SU-DHL-6 (cell line): ENCODE measurements around the gene PGLYRP2.

Experiments used
- H2AFZ ChIP-seq: fragments of 200-600 bp; sonication (generic); 2 replicates; pipeline ENCODE4 v1.6.1; 2014; ENCODE audit warnings: low read depth, mild to moderate bottlenecking, moderate library complexity, mixed read lengths, antibody characterized with exemption, low read length; ENCODE audit not compliant: severe bottlenecking
- H3F3A ChIP-seq: fragments of 200-600 bp; shearing (Covaris generic); 2 replicates; pipeline ENCODE4 v1.6.0; 2016; ENCODE audit warnings: antibody characterized with exemption, mild to moderate bottlenecking; ENCODE audit not compliant: insufficient read depth
- H3K27ac ChIP-seq: fragments of 200-600 bp; sonication (generic); 2 replicates; pipeline ENCODE4 v1.5.1; 2016; ENCODE audit warnings: low read depth, mild to moderate bottlenecking, low read length, moderate library complexity, mixed read lengths
- H3K27me3 ChIP-seq: fragments of 200-600 bp; sonication (generic), shearing (Covaris generic); 2 replicates; pipeline ENCODE4 v1.6.0; 2014; ENCODE audit warnings: mild to moderate bottlenecking, low read length
- H3K36me3 ChIP-seq: fragments of 200-600 bp; sonication (generic); 2 replicates; pipeline ENCODE4 v1.6.1; 2014; ENCODE audit warnings: mild to moderate bottlenecking, low read length, mixed read lengths
- H3K4me2 ChIP-seq: fragments of 300-600, 200-600 bp; shearing (Covaris generic), sonication (generic); 2 replicates; pipeline ENCODE4 v1.6.0; 2014; ENCODE audit warnings: low read length, low read depth, mild to moderate bottlenecking; ENCODE audit not compliant: poor library complexity, severe bottlenecking
- H3K4me3 ChIP-seq: fragments of 200-600 bp; sonication (generic); 2 replicates; pipeline ENCODE4 v1.5.1; 2014; ENCODE audit warnings: antibody characterized with exemption, low read length, mild to moderate bottlenecking, mixed read lengths; ENCODE audit not compliant: insufficient read depth, poor library complexity, severe bottlenecking
- H3K79me2 ChIP-seq: fragments of 200-600 bp; sonication (generic); 2 replicates; pipeline ENCODE4 v1.6.1; 2014; ENCODE audit warnings: mild to moderate bottlenecking, low read length, moderate library complexity; ENCODE audit not compliant: insufficient read depth
- H3K9ac ChIP-seq: fragments of 200-600 bp; sonication (generic); 2 replicates; pipeline ENCODE4 v1.7.0; 2014; ENCODE audit warnings: mild to moderate bottlenecking, low read length
- H3K9me2 ChIP-seq: fragments of 200-600 bp; sonication (generic); replicated peaks from 2 replicates; pipeline ENCODE4 v1.6.1; 2014; ENCODE audit warnings: low read length; ENCODE audit not compliant: insufficient read depth
- H3K9me3 ChIP-seq: fragments of 200-600 bp; sonication (generic); 2 replicates; pipeline ENCODE4 v1.6.1; 2014; ENCODE audit warnings: low read length, mixed read lengths; ENCODE audit not compliant: insufficient read depth
- H4K20me1 ChIP-seq: fragments of 200-600 bp; sonication (generic); 2 replicates; pipeline ENCODE4 v1.6.1; 2014; ENCODE audit warnings: low read depth, mild to moderate bottlenecking, antibody characterized with exemption, low read length, moderate library complexity, mixed read lengths
- CTCF ChIP-seq: fragments of 200-600 bp; sonication (generic); IDR thresholded peaks from one replicate; pipeline ENCODE4 v1.5.1; 2017; ENCODE audit warnings: antibody characterized with exemption, mild to moderate bottlenecking, low read length, moderate library complexity; ENCODE audit not compliant: insufficient read depth, poor library complexity, severe bottlenecking
- EZH2phosphoT487 ChIP-seq: fragments of 200-600 bp; sonication (generic), shearing (Covaris generic); conservative IDR thresholded peaks from 2 replicates; pipeline ENCODE4 v1.6.1; 2018; ENCODE audit warnings: mild to moderate bottlenecking, antibody characterized with exemption, low read length, moderate library complexity, mixed read lengths

Gene PGLYRP2

GRCh38 chr19:15437355-15438123 is 41.8 kb downstream of the PGLYRP2 start:
- no peaks in the 10 kb centered on the region for H4K20me1 ChIP-seq
- H3K27ac ChIP-seq = no peak overlapping the region
- TF ChIP-seq EZH2phosphoT487 (no peak), CTCF (no peak)
- H3K4me2 ChIP-seq = no peak overlapping the region
- H3K79me2 ChIP-seq = no peaks in the 10 kb centered on the region
- no peaks in the 10 kb centered on the region for H3K9me2 ChIP-seq
- H3K9ac ChIP-seq = no peak overlapping the region
- no peaks in the 10 kb centered on the region for H3F3A ChIP-seq
- H3K4me3 ChIP-seq = no peak overlapping the region
- no peaks in the 10 kb centered on the region for H3K36me3 ChIP-seq
- no peaks in the 10 kb centered on the region for H3K9me3 ChIP-seq
- H3K27me3 ChIP-seq = no peaks in the 10 kb centered on the region
- no peak overlapping the region for H2AFZ ChIP-seq

GRCh38 chr19:15436826-15437110 is 42.5 kb downstream of the PGLYRP2 start:
- H3K36me3 ChIP-seq = no peaks in the 10 kb centered on the region
- no peak overlapping the region for H3K4me3 ChIP-seq
- H4K20me1 ChIP-seq = no peaks in the 10 kb centered on the region
- no peak overlapping the region for H3K4me2 ChIP-seq
- peaks cover 5% of the 10 kb centered on the region for H3K79me2 ChIP-seq
- no peak overlapping the region for H3K27ac ChIP-seq
- H3K27me3 ChIP-seq = no peaks in the 10 kb centered on the region
- TF ChIP-seq CTCF = no peak
- no peak for TF ChIP-seq EZH2phosphoT487
- H3K9me2 ChIP-seq = no peaks in the 10 kb centered on the region
- H3F3A ChIP-seq = no peaks in the 10 kb centered on the region
- H2AFZ ChIP-seq = no peak overlapping the region
- no peak overlapping the region for H3K9ac ChIP-seq
- H3K9me3 ChIP-seq = no peaks in the 10 kb centered on the region

- H3K79me2 ChIP-seq = peaks cover 10% of the 10 kb centered on the region
- H4K20me1 ChIP-seq = no peaks in the 10 kb centered on the region
- H3K9me3 ChIP-seq = no peaks in the 10 kb centered on the region
- no peaks in the 10 kb centered on the region for H3F3A ChIP-seq
- no peaks in the 10 kb centered on the region for H3K27me3 ChIP-seq
- no peaks in the 10 kb centered on the region for H3K36me3 ChIP-seq
- H3K4me2 ChIP-seq = no peak overlapping the region
- no peak overlapping the region for H3K27ac ChIP-seq
- H3K9ac ChIP-seq = no peak overlapping the region
- TF ChIP-seq CTCF (no peak), EZH2phosphoT487 (no peak)
- no peaks in the 10 kb centered on the region for H3K9me2 ChIP-seq
- no peak overlapping the region for H3K4me3 ChIP-seq
- no peak overlapping the region for H2AFZ ChIP-seq
These were observed 43.1 kb downstream of the PGLYRP2 start for GRCh38 chr19:15436012-15436825.
